CD4-positive, alpha-beta T cell treated with Interferon alpha-2 for 1 hour (primary cell): Measurements from ENCODE around the gene NF1.
"Not testable (repeated sequence)": the region's sequence is repeated elsewhere in the genome, so short reads cannot be mapped to it uniquely, and the experiment has no call there.

ENCODE experiments used
- DNase-seq, 2 donors: peaks; one replicate each; pipeline ENCODE4 v3.0.0-alpha.2; 2020 to 2022

NF1 gene

GRCh38 chr17:31094600-31095235 lies at the start of gene NF1:
NF1 (plus strand) TSS chr17:31094977; CDS start chr17:31095310, 333 bp downstream.
- peak; percentile 93 for DNase-seq

GRCh38 chr17:31046856-31047425 lies 47.8 kb upstream of the NF1 start:
- not testable (repeated sequence) for DNase-seq

- DNase-seq = no peak
These were observed 46.6 kb upstream of the NF1 start for GRCh38 chr17:31048142-31048541.

GRCh38 chr17:31048780-31049179 lies 46.0 kb upstream of the NF1 start:
- no peak for DNase-seq

- no peak for DNase-seq
These were observed 43.8 kb upstream of the NF1 start for GRCh38 chr17:31050948-31051347.

GRCh38 chr17:31051506-31051905 lies 43.3 kb upstream of the NF1 start:
- DNase-seq = no peak

- DNase-seq = peak in 1 of 2 donors; percentile 16
These were observed 42.4 kb upstream of the NF1 start for GRCh38 chr17:31052187-31052889.

GRCh38 chr17:31053071-31053470 lies 41.7 kb upstream of the NF1 start:
- DNase-seq = no peak

GRCh38 chr17:31054761-31055160 lies 40.0 kb upstream of the NF1 start:
- no peak for DNase-seq

GRCh38 chr17:31058976-31059375 lies 35.8 kb upstream of the NF1 start:
- no peak for DNase-seq

GRCh38 chr17:31060791-31061550 lies 33.8 kb upstream of the NF1 start:
- no peak for DNase-seq

- DNase-seq = no peak
These were observed 33.1 kb upstream of the NF1 start for GRCh38 chr17:31061678-31062077.

- DNase-seq = no peak
These were observed 32.4 kb upstream of the NF1 start for GRCh38 chr17:31062346-31062745.

GRCh38 chr17:31064707-31065106 lies 30.1 kb upstream of the NF1 start:
- no peak for DNase-seq

- no peak for DNase-seq
These were observed 27.0 kb upstream of the NF1 start for GRCh38 chr17:31067691-31068184.

GRCh38 chr17:31068291-31068690 lies 26.5 kb upstream of the NF1 start:
- DNase-seq = peak; percentile 49 to 54

GRCh38 chr17:31072186-31072585 lies 22.6 kb upstream of the NF1 start:
- DNase-seq = no peak

- DNase-seq = no peak
These were observed 21.4 kb upstream of the NF1 start for GRCh38 chr17:31073411-31073810.

GRCh38 chr17:31074772-31075555 lies 19.8 kb upstream of the NF1 start:
- no peak for DNase-seq

GRCh38 chr17:31078290-31078689 lies 16.5 kb upstream of the NF1 start:
- DNase-seq = no peak

- no peak for DNase-seq
These were observed 15.0 kb upstream of the NF1 start for GRCh38 chr17:31079731-31080130.

- no peak for DNase-seq
These were observed 9.2 kb upstream of the NF1 start for GRCh38 chr17:31085563-31085962.

GRCh38 chr17:31089471-31089870 lies 5.3 kb upstream of the NF1 start:
- no peak for DNase-seq
